B cell (primary cell): ENCODE results near the gene MALL.
"Not testable (repeated sequence)": the region's sequence is repeated elsewhere in the genome, so short reads cannot be mapped to it uniquely, and the experiment has no call there.

Source experiments
- CTCF ChIP-seq: fragments of 200-600 bp; IDR thresholded peaks from one replicate; pipeline ENCODE4 v1.8.0; 2022; ENCODE audit warnings: antibody characterized with exemption, mild to moderate bottlenecking
- EZH2 ChIP-seq: IDR thresholded peaks from 2 replicates; pipeline ENCODE4 v1.6.1; 2012; ENCODE audit warnings: borderline replicate concordance, low read depth, mild to moderate bottlenecking, moderate library complexity, low read length; ENCODE audit not compliant: insufficient read depth, poor library complexity, severe bottlenecking

- TF ChIP-seq CTCF, EZH2: not testable (repeated sequence)
Observed at GRCh38 chr2:110053688-110054087, 61.9 kb downstream of the MALL start.
